ENCODE data around the gene MED22. TPM values are rescaled to one million over a fixed set of nuclear protein-coding genes. Genes with fewer than 3 reads are reported as not detected.
"Not testable (repeated sequence)": the region's sequence is repeated elsewhere in the genome, so short reads cannot be mapped to it uniquely, and the experiment has no call there.

MED22 gene
- polyA plus RNA-seq, 3 donors from 2014 or later = 5.2 to 27.4 (median 7.0) TPM

DNA sequence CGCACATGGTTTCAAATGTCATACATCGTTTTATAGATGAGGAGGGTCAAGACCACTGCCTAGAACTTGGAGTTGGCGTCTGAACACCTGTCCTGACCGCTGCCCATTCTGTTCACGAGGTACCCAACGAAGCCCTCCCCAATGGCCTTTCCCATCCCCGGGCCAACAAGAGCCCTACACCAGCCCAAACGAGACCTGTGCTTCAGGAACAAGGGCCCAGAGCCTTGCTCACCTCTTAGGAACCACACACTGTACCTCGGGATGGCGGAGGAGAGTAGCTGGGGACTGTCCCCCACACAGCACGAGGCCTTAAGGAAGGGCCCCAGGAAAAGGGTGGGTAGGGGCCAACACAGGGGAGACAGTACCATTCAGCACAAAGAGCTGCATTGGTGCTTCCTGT, 14.9 kb downstream of the MED22 start:
- no peak for DNase-seq
- peaks cover 4 to 28% (median 6%) of the 10 kb centered on the region in 3 donors for H3K36me3 Mint-ChIP-seq
- peak overlapping the region in 1 of 5 donors; percentile 15 for H3K4me3 Mint-ChIP-seq
- no peaks in the 10 kb centered on the region for H3K9me3 Mint-ChIP-seq
- H3K4me1 Mint-ChIP-seq = peaks cover 35 to 50% of the 10 kb centered on the region in 2 donors
- H3K27me3 Mint-ChIP-seq (ENCODE audit: low read depth in 3 of 3) = peaks cover 0 to 7% (median 3%) of the 10 kb centered on the region in 3 donors
- H3K27ac Mint-ChIP-seq = no peak overlapping the region

- Mint-ChIP-seq H3K36me3 (peaks cover 4 to 28% (median 6%) of the 10 kb centered on the region in 3 donors), H3K9me3 (no peaks in the 10 kb centered on the region), H3K27me3 (ENCODE audit: low read depth in 3 of 3) (peaks cover 0 to 7% (median 3%) of the 10 kb centered on the region in 3 donors), H3K4me3 (no peak overlapping the region), H3K4me1 (peaks cover 31 to 50% of the 10 kb centered on the region in 2 donors), H3K27ac (peak overlapping the region in 1 of 6 donors; percentile 71)
- DNase-seq = no peak
Observed at GRCh38 chr9:133332381-133332730, 15.6 kb downstream of the MED22 start.

- peak overlapping the region in 1 of 6 donors; percentile 71 for H3K27ac Mint-ChIP-seq
- H3K4me1 Mint-ChIP-seq = peaks cover 27 to 50% of the 10 kb centered on the region in 2 donors
- DNase-seq = no peak
Observed at GRCh38 chr9:133331641-133332380, 16.1 kb downstream of the MED22 start.

GRCh38 chr9:133331221-133331620, 16.7 kb downstream of the MED22 start:
- peaks cover 0 to 7% (median 3%) of the 10 kb centered on the region in 3 donors for H3K27me3 Mint-ChIP-seq (ENCODE audit: low read depth in 3 of 3)
- no peaks in the 10 kb centered on the region for H3K9me3 Mint-ChIP-seq
- H3K4me3 Mint-ChIP-seq = no peak overlapping the region
- DNase-seq = no peak
- peaks cover 4 to 28% (median 6%) of the 10 kb centered on the region in 3 donors for H3K36me3 Mint-ChIP-seq
- H3K4me1 Mint-ChIP-seq = peaks cover 22 to 46% of the 10 kb centered on the region in 2 donors
- no peak overlapping the region for H3K27ac Mint-ChIP-seq

More at GRCh38 chr9:133331641-133332380, 16.1 kb downstream of the MED22 start:
- Mint-ChIP-seq H3K9me3 (no peaks in the 10 kb centered on the region), H3K36me3 (peaks cover 4 to 28% (median 6%) of the 10 kb centered on the region in 3 donors), H3K4me3 (no peak overlapping the region), H3K27me3 (ENCODE audit: low read depth in 3 of 3) (peaks cover 0 to 7% (median 3%) of the 10 kb centered on the region in 3 donors)

DNA sequence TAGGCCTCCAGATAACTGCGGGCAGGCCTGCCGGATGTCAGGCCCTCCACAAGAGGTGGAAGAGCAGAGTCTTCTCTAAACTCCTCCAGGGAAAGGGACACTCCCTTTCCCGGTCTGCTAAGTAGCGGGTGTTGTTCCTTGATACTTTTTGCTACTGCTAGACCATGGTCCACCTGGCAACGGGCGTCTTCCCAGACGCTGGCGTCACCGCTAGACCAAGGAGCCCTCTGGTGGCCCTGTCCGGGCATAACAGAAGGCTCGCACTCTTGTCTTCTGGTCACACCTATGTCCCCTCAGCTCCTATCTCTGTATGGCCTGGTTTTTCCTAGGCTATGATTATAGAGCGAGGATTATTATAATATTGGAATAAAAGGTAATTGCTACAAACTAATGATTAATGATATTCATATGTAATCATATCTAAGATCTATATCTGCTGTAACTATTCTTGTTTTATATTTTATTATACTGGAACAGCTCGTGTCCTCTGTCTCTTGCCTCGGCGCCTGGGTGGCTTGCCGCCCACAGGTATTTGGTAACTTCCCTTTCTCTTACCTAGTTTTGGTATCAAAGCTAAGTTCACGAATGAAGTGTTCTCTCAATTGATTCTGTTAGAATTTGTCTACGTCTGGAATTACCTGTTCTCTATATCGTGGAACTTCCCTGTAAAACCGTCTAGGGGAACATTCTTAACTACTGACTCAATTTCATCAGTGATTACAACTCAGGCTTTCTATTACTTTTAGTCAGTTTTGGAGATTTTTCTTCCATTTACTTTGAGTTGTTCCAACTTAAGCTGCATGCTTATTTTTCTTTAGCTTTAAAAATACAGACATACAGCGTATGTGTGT, 18.4 kb downstream of the MED22 start:
- H3K36me3 Mint-ChIP-seq = peaks cover 6 to 28% (median 8%) of the 10 kb centered on the region in 3 donors
- peaks cover 6 to 29% of the 10 kb centered on the region in 2 donors for H3K4me1 Mint-ChIP-seq
- DNase-seq; H3K9me3 Mint-ChIP-seq; H3K27me3 Mint-ChIP-seq (ENCODE audit: low read depth in 3 of 3); H3K4me3 Mint-ChIP-seq: not testable (repeated sequence)
- H3K27ac Mint-ChIP-seq = peak overlapping the region in 2 of 6 donors; percentile 59 to 63

DNA sequence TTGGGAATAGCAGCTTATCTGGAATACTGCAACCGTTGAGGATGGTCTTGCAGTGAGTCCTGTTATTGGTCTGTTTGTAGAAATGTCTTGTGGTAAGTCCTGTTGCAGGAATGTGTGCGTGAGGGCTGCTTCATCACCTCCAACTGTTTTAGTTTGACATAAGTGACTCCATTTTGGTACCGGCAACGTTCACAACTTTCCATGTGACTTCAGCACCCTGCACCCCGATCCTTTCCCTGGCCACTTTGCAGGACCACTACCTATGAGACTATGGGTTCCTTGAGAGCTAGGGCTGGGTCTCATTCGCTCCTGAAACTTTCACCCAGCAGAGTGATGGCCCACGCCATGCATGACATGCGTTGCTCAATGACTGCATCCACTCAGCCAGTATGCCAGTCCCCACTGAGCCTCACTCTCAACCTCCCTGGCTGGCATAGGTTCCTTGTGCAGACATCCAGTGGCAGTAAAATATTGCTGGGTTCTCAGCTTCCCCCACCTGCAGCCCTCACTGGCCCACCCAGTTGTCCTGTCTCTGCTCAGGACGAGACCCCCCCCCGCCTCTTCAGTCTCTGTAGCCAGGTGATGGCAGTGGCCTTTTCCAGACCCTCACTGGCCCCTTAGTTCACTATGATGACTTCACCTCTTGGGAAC, 20.0 kb downstream of the MED22 start:
- no peak overlapping the region for H3K27ac Mint-ChIP-seq
- DNase-seq = no peak
- H3K36me3 Mint-ChIP-seq = peaks cover 6 to 16% (median 8%) of the 10 kb centered on the region in 3 donors
- H3K4me3 Mint-ChIP-seq = no peak overlapping the region
- H3K9me3 Mint-ChIP-seq = no peaks in the 10 kb centered on the region
- H3K27me3 Mint-ChIP-seq (ENCODE audit: low read depth in 3 of 3) = peaks cover 0 to 2% (median 0%) of the 10 kb centered on the region in 3 donors
- H3K4me1 Mint-ChIP-seq = peaks cover 0 to 21% of the 10 kb centered on the region in 2 donors

- Mint-ChIP-seq H3K36me3 (peaks cover 6 to 10% (median 8%) of the 10 kb centered on the region in 3 donors), H3K4me1 (peaks cover 0 to 21% of the 10 kb centered on the region in 2 donors)
- not testable (repeated sequence) for H3K9me3 Mint-ChIP-seq; H3K27ac Mint-ChIP-seq; DNase-seq; H3K27me3 Mint-ChIP-seq (ENCODE audit: low read depth in 3 of 3); H3K4me3 Mint-ChIP-seq
Observed at GRCh38 chr9:133327021-133327420, 20.9 kb downstream of the MED22 start.

DNA sequence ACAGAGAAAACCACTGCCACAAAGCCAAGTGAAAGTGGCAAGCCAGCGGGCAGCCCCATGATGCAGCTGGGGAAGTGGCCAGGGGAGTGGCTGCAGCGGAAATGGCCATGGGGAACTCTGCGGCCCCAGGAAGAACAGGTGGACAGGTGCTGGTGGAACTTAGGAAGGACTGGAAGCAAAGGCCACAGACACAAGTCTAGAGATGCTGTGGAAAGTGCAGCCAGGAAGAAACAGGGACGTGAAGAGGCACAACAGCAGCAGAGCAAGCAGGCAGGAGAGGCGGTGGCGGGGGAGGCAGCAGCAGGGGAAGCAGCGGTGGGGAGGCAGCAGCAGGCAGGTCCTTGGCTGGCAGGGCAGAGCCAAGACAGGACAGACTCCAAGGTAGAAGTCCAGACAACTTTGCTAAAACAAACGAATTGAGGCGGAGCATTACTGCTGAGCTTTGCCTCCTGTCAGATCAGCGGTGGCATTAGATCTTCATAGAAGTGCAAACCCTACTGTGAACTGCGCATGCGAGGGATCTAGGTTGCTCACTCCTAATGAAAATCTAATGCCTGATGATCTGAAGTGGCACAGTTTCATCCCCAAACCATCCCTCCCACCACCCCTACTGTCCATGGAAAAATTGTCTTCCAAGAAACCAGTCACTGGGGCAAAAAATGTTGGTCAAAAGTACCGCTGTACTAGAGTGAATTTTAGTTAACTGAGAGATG, 23.8 kb downstream of the MED22 start:
- Mint-ChIP-seq H3K9me3 (no peaks in the 10 kb centered on the region), H3K27ac (no peak overlapping the region), H3K4me1 (peaks cover 0 to 8% of the 10 kb centered on the region in 2 donors), H3K4me3 (no peak overlapping the region), H3K27me3 (ENCODE audit: low read depth in 3 of 3) (peaks cover 0 to 4% (median 2%) of the 10 kb centered on the region in 3 donors), H3K36me3 (peaks cover 0 to 7% (median 0%) of the 10 kb centered on the region in 3 donors)
- no peak for DNase-seq

GRCh38 chr9:133323211-133323610, 24.7 kb downstream of the MED22 start:
- H3K27ac Mint-ChIP-seq = no peak overlapping the region
- H3K36me3 Mint-ChIP-seq = peaks cover 0 to 7% (median 0%) of the 10 kb centered on the region in 3 donors
- H3K4me3 Mint-ChIP-seq = no peak overlapping the region
- no peak for DNase-seq
- H3K4me1 Mint-ChIP-seq = no peaks in the 10 kb centered on the region
- peaks cover 0 to 4% (median 2%) of the 10 kb centered on the region in 3 donors for H3K27me3 Mint-ChIP-seq (ENCODE audit: low read depth in 3 of 3)
- H3K9me3 Mint-ChIP-seq = no peaks in the 10 kb centered on the region

DNA sequence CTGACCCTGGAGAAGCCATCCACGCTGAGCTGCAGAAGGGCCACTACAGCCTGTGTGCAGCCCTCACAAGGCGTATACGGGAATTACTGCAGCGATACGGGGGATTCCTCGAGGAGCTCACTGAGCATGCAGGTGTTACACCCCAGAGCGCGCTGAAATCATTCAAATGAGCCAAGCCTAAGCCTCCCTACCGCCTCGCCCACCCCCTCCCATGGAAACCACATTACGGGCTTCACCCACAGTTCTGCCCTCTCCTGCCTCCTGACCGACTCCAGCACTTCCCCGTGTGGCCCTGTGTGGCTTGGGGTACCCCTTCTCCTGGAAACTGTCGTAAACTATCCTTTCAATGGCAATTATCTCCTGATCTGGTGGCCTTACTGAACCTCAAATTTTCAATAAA, 25.2 kb downstream of the MED22 start:
- Mint-ChIP-seq H3K27me3 (ENCODE audit: low read depth in 3 of 3) (peaks cover 0 to 4% (median 2%) of the 10 kb centered on the region in 3 donors), H3K4me1 (no peaks in the 10 kb centered on the region), H3K4me3 (no peak overlapping the region), H3K9me3 (no peaks in the 10 kb centered on the region), H3K36me3 (peaks cover 0 to 7% (median 0%) of the 10 kb centered on the region in 3 donors), H3K27ac (no peak overlapping the region)
- DNase-seq = no peak

- no peaks in the 10 kb centered on the region for H3K9me3 Mint-ChIP-seq
- H3K4me1 Mint-ChIP-seq = no peaks in the 10 kb centered on the region
- no peak for DNase-seq
- H3K27me3 Mint-ChIP-seq (ENCODE audit: low read depth in 3 of 3) = peaks cover 0 to 4% (median 2%) of the 10 kb centered on the region in 3 donors
- no peak overlapping the region for H3K4me3 Mint-ChIP-seq
- H3K27ac Mint-ChIP-seq = no peak overlapping the region
- H3K36me3 Mint-ChIP-seq = peaks cover 0 to 7% (median 0%) of the 10 kb centered on the region in 3 donors
Observed at GRCh38 chr9:133321411-133321935, 26.5 kb downstream of the MED22 start.

DNA sequence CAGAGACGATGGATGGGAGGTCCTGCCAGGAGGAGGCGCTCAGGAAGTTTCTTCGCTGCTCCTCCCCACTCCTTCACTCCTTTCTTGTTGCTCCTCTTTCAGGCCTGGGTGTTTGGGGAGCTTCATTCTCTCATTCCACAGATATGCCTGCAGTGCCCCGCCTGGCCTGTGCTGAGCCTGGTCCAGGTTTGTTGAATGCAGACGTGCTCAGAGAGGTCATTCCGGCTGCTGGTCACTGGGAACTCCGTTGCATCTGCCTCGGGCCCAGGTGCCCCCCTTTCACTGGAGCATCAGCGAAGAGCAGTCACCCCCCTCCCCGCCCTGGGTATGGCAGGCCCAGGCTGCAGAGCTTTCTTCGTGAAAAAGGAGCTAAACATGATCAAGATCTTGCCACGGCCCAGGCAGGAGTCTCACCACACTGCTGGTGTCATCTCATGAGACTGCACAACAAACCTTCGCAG, 27.5 kb downstream of the MED22 start:
- H3K4me3 Mint-ChIP-seq = no peak overlapping the region
- H3K4me1 Mint-ChIP-seq = no peaks in the 10 kb centered on the region
- peaks cover 0 to 3% (median 0%) of the 10 kb centered on the region in 3 donors for H3K36me3 Mint-ChIP-seq
- no peaks in the 10 kb centered on the region for H3K9me3 Mint-ChIP-seq
- no peak overlapping the region for H3K27ac Mint-ChIP-seq
- peaks cover 0 to 6% (median 2%) of the 10 kb centered on the region in 3 donors for H3K27me3 Mint-ChIP-seq (ENCODE audit: low read depth in 3 of 3)
- no peak for DNase-seq

DNA sequence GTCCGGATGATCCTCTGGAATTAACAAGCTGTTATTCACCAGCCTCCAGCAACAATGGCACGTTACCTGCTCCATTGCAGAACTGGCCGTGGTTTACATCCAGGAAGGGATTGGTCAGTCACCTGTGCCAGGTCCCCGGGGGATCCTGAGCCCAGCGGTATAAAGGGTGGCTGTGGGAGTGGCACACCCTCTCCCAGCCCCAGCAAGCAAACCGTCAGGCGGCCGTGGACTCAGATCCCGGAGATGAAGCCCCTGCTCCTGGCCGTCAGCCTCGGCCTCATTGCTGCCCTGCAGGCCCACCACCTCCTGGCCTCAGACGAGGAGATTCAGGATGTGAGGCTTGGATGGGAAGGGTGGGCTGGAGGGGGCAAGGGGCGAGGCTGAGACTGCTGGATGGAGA, 30.4 kb downstream of the MED22 start:
- DNase-seq; H3K36me3 Mint-ChIP-seq; H3K4me3 Mint-ChIP-seq; H3K9me3 Mint-ChIP-seq; H3K27me3 Mint-ChIP-seq (ENCODE audit: low read depth in 3 of 3); H3K4me1 Mint-ChIP-seq; H3K27ac Mint-ChIP-seq: not testable (repeated sequence)
